Liver (tissue), 9 donors: ENCODE data around the gene AGBL4. TPM values are rescaled to one million over a fixed set of nuclear protein-coding genes. Genes with fewer than 3 reads are reported as not detected.

Experiments used
- DNase-seq: peaks from one replicate; pipeline ENCODE4 v3.0.0-alpha.2; 2017; ENCODE audit warnings: low spot score
- H3K27ac ChIP-seq, 2 donors: one replicate each; pipeline ENCODE4 v1.7.0; 2013; ENCODE audit warnings: inconsistent platforms in 2 of 2, low read length in 2 of 2, control low read depth in 1 of 2, low read depth in 1 of 2, mild to moderate bottlenecking in 1 of 2
- H3K27me3 ChIP-seq, 4 donors: one replicate each; pipeline versions ENCODE4 v1.6.1 to v1.7.0; 2013; ENCODE audit warnings: low read length in 3 of 4, inconsistent platforms in 1 of 4, mild to moderate bottlenecking in 1 of 4, moderate library complexity in 1 of 4; ENCODE audit not compliant: control insufficient read depth in 4 of 4, insufficient read depth in 4 of 4
- H3K36me3 ChIP-seq, 4 donors: one replicate each; pipeline versions ENCODE4 v1.6.1 to v1.7.0; 2013; ENCODE audit warnings: low read length in 3 of 4, mild to moderate bottlenecking in 3 of 4, low read depth in 1 of 4, moderate library complexity in 1 of 4; ENCODE audit not compliant: control insufficient read depth in 4 of 4, insufficient read depth in 3 of 4
- H3K4me1 ChIP-seq, 4 donors: one replicate each; pipeline versions ENCODE4 v1.6.1 to v1.7.0; 2013; ENCODE audit warnings: low read length in 3 of 4, mild to moderate bottlenecking in 3 of 4, moderate library complexity in 1 of 4; ENCODE audit not compliant: control insufficient read depth in 4 of 4, insufficient read depth in 4 of 4
- H3K4me3 ChIP-seq, 3 donors: one replicate each; pipeline versions ENCODE4 v1.6.1 to v1.7.0; 2013; ENCODE audit warnings: low read length in 3 of 3, control low read depth in 1 of 3, low read depth in 1 of 3, mild to moderate bottlenecking in 1 of 3
- H3K9ac ChIP-seq, 2 donors: one replicate each; pipeline ENCODE4 v1.7.0; 2013; ENCODE audit warnings: low read length in 2 of 2, mild to moderate bottlenecking in 2 of 2, moderate library complexity in 2 of 2, control low read depth in 1 of 2, low read depth in 1 of 2
- H3K9me3 ChIP-seq, 4 donors: one replicate each; pipeline versions ENCODE4 v1.6.1 to v1.7.0; 2013; ENCODE audit warnings: low read length in 3 of 4; ENCODE audit not compliant: control insufficient read depth in 4 of 4
- EGR1 ChIP-seq, 2 donors: IDR thresholded peaks; 2 replicates each; pipeline ENCODE4 v1.6.1; 2016 to 2018; ENCODE audit warnings: antibody characterized with exemption in 2 of 2, low read depth in 2 of 2
- FOXA1 ChIP-seq: IDR thresholded peaks from 2 replicates; pipeline ENCODE4 v1.6.1; 2016; ENCODE audit warnings: antibody characterized with exemption
- FOXA2 ChIP-seq: IDR thresholded peaks from 2 replicates; pipeline ENCODE4 v1.6.1; 2016; ENCODE audit warnings: antibody characterized with exemption
- GABPA ChIP-seq, 2 donors: IDR thresholded peaks in 1 of 2; conservative IDR thresholded peaks in 1 of 2; 2 replicates each; pipeline ENCODE4 v1.6.1; 2016; ENCODE audit warnings: antibody characterized with exemption in 2 of 2, mild to moderate bottlenecking in 1 of 2, moderate library complexity in 1 of 2
- HNF4A ChIP-seq, 2 donors: conservative IDR thresholded peaks; 2 replicates each; pipeline ENCODE4 v1.6.1; 2016; ENCODE audit warnings: antibody characterized with exemption in 2 of 2, mild to moderate bottlenecking in 2 of 2
- HNF4G ChIP-seq: IDR thresholded peaks from 2 replicates; pipeline ENCODE4 v1.6.1; 2016; ENCODE audit warnings: antibody characterized with exemption
- JUND ChIP-seq, 2 donors: IDR thresholded peaks; 2 replicates each; pipeline ENCODE4 v1.6.1; 2016; ENCODE audit warnings: antibody characterized with exemption in 2 of 2
- RAD21 ChIP-seq, 2 donors: IDR thresholded peaks; 2 replicates each; pipeline ENCODE4 v1.6.1; 2016; ENCODE audit warnings: antibody characterized with exemption in 2 of 2, mild to moderate bottlenecking in 2 of 2
- RXRA ChIP-seq, 2 donors: IDR thresholded peaks; 2 replicates each; pipeline ENCODE4 v1.6.1; 2017 to 2018; ENCODE audit warnings: antibody characterized with exemption in 2 of 2, mild to moderate bottlenecking in 1 of 2
- SP1 ChIP-seq: IDR thresholded peaks from 2 replicates; pipeline ENCODE4 v1.6.1; 2018; ENCODE audit warnings: antibody characterized with exemption, mild to moderate bottlenecking
- YY1 ChIP-seq: IDR thresholded peaks from 2 replicates; pipeline ENCODE4 v1.6.1; 2016; ENCODE audit warnings: antibody characterized with exemption, mild to moderate bottlenecking
- WGBS: extraction: QIAGEN DNeasy Blood & Tissue Kit; methylation state at CpG from one replicate; pipeline ENCODE4 v1.1.7; 2013; 5-methylcytosine and 5-hydroxymethylcytosine counted together
- polyA plus RNA-seq, 2 donors: library from polyadenylated mRNA; stranded (reverse) in 1 of 2; unstranded in 1 of 2; fragments of 200-250 nt in 1 of 2; fragments of >200 nt in 1 of 2; fragmentation: Nextera tagmentation in 1 of 2; extraction: Ambion mirVana in 1 of 2; gene quantifications; one replicate each; pipeline versions ENCODE4 v1.2.1 to v1.2.3, GENCODE V29; 2013 to 2015
- total RNA-seq, 2 donors: library from RNA; depleted of rRNA; stranded (reverse); fragments of >200 nt; gene quantifications; one replicate each; pipeline ENCODE4 v1.2.3, GENCODE V29; 2014
- TF ChIP-seq, protein P1 (sequence below): IDR thresholded peaks from 2 replicates; pipeline ENCODE4 v1.6.1; 2016; ENCODE audit warnings: antibody characterized with exemption, mild to moderate bottlenecking
- TF ChIP-seq, protein P2 (sequence below): fragments of 150-350 bp; IDR thresholded peaks from 2 replicates; pipeline ENCODE4 v1.5.1; 2017; ENCODE audit warnings: improper control_type of control experiment, low read depth, low read length; ENCODE audit not compliant: missing input control
- TF ChIP-seq, protein P3 (sequence below): IDR thresholded peaks from 2 replicates; pipeline ENCODE4 v1.6.1; 2016; ENCODE audit warnings: antibody characterized with exemption
- TF ChIP-seq, protein P4 (sequence below): IDR thresholded peaks from 2 replicates; pipeline ENCODE4 v1.6.1; 2016; ENCODE audit warnings: antibody characterized with exemption
- TF ChIP-seq, protein P5 (sequence below): IDR thresholded peaks from 2 replicates; pipeline ENCODE4 v1.6.1; 2016; ENCODE audit warnings: antibody characterized with exemption
- donor health status: healthy.
- donor health status: healthy.
- donor health status: healthy.
- donor health status: healthy.
- donor health status: healthy.

AGBL4 gene
- total and polyA plus RNA-seq, 4 donors: 0.75 to 0.76 TPM; not detected in 2

DNA sequence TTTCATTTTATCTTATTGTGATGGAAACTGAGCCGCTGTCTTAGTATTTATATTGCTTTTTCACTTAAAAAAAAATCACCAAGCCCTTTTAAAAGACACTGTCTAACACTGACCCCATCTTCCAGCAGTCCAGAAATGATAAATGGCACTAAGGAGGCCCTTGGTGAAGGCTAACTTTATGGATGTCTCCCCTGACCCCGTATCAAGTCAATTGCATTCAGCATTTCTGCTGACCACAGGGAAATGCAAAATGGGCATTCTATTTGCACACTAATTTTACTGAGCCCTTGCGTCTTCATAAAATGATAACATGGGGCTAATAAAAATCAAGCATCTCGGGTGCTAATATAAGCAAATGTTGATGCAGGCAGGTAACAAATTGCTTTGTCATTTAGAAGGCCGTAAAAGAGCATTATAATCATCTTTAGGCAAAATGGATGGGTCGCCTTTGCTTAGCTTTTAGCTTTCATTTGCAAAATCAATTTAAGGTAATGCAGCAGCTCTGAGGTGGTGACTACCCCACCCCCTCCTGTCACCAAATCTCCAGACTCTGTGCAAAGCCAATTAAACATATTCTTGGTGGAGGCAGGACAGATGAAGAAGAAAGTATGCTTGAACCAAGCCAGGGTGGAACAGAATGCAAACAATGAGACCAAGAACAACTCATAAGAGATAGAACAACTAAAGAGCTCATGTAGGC is 1357.9 kb downstream of the AGBL4 start:
- TF ChIP-seq GABPA (IDR thresholded peaks at IDR 0.05 in 1 of 2, conservative IDR thresholded peaks at IDR 0.05 in 1 of 2) (no peak), JUND (IDR thresholded peaks at IDR 0.05) (no peak), EGR1 (IDR thresholded peaks at IDR 0.05; ENCODE audit: low read depth in 2 of 2) (no peak), SP1 (no peak)
- Histone ChIP-seq H3K27ac (no peak overlapping the region), H3K27me3 (no peaks in the 10 kb centered on the region), H3K4me3 (no peak overlapping the region), H3K9ac (no peak overlapping the region), H3K4me1 (peaks cover 0 to 12% (median 7%) of the 10 kb centered on the region in 4 donors), H3K36me3 (no peaks in the 10 kb centered on the region), H3K9me3 (no peaks in the 10 kb centered on the region)
- no peak for DNase-seq
- 88% methylated on average over 6 of the region's 6 CpGs for WGBS

DNA sequence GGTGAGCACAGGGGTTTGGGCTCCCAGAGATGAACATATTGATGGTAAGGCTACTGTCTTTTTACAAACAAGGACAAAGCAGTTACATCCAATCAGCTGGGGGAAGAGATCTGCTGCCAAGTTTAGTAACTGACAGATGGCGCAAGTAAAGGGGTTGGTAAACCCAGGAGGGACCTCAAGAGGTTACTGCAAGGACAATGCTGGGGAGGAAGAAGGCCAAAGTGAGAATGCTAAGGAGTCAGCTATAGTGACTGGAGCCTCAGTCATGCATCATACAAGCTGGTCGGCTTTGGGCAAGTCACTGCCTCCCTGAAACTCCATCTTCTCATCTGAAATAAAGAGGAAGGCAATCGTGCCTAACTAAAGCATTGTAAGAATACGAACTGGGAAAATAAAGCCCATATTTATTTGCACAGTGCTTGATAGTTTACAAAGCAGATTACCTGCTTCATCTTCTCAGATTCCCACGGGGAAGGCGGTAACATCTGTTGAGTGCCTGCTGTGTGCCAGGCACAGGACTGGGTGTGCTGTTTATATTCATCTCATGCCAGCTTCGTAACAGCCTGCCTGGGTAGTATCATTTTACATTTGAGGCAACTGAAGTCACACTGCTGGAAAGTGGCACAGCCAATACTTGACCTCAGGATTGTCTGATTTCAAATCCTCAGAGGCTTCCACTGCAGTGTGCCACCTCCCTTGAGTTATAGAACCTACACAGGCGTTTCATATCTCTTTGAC is 1361.9 kb downstream of the AGBL4 start:
- TF ChIP-seq HNF4A (conservative IDR thresholded peaks at IDR 0.05) (no peak), FOXA2 (no peak), JUND (IDR thresholded peaks at IDR 0.05) (no peak), SP1 (no peak), YY1 (no peak), RXRA (IDR thresholded peaks at IDR 0.05) (no peak), HNF4G (no peak), EGR1 (IDR thresholded peaks at IDR 0.05; ENCODE audit: low read depth in 2 of 2) (no peak), RAD21 (IDR thresholded peaks at IDR 0.05) (no peak), GABPA (IDR thresholded peaks at IDR 0.05 in 1 of 2, conservative IDR thresholded peaks at IDR 0.05 in 1 of 2) (no peak), FOXA1 (no peak)
- TF ChIP-seq, protein P1, sequence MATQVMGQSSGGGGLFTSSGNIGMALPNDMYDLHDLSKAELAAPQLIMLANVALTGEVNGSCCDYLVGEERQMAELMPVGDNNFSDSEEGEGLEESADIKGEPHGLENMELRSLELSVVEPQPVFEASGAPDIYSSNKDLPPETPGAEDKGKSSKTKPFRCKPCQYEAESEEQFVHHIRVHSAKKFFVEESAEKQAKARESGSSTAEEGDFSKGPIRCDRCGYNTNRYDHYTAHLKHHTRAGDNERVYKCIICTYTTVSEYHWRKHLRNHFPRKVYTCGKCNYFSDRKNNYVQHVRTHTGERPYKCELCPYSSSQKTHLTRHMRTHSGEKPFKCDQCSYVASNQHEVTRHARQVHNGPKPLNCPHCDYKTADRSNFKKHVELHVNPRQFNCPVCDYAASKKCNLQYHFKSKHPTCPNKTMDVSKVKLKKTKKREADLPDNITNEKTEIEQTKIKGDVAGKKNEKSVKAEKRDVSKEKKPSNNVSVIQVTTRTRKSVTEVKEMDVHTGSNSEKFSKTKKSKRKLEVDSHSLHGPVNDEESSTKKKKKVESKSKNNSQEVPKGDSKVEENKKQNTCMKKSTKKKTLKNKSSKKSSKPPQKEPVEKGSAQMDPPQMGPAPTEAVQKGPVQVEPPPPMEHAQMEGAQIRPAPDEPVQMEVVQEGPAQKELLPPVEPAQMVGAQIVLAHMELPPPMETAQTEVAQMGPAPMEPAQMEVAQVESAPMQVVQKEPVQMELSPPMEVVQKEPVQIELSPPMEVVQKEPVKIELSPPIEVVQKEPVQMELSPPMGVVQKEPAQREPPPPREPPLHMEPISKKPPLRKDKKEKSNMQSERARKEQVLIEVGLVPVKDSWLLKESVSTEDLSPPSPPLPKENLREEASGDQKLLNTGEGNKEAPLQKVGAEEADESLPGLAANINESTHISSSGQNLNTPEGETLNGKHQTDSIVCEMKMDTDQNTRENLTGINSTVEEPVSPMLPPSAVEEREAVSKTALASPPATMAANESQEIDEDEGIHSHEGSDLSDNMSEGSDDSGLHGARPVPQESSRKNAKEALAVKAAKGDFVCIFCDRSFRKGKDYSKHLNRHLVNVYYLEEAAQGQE: no peak
- TF ChIP-seq, protein P2, sequence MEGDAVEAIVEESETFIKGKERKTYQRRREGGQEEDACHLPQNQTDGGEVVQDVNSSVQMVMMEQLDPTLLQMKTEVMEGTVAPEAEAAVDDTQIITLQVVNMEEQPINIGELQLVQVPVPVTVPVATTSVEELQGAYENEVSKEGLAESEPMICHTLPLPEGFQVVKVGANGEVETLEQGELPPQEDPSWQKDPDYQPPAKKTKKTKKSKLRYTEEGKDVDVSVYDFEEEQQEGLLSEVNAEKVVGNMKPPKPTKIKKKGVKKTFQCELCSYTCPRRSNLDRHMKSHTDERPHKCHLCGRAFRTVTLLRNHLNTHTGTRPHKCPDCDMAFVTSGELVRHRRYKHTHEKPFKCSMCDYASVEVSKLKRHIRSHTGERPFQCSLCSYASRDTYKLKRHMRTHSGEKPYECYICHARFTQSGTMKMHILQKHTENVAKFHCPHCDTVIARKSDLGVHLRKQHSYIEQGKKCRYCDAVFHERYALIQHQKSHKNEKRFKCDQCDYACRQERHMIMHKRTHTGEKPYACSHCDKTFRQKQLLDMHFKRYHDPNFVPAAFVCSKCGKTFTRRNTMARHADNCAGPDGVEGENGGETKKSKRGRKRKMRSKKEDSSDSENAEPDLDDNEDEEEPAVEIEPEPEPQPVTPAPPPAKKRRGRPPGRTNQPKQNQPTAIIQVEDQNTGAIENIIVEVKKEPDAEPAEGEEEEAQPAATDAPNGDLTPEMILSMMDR: no peak
- TF ChIP-seq, protein P3, sequence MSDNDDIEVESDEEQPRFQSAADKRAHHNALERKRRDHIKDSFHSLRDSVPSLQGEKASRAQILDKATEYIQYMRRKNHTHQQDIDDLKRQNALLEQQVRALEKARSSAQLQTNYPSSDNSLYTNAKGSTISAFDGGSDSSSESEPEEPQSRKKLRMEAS: no peak
- TF ChIP-seq, protein P4, sequence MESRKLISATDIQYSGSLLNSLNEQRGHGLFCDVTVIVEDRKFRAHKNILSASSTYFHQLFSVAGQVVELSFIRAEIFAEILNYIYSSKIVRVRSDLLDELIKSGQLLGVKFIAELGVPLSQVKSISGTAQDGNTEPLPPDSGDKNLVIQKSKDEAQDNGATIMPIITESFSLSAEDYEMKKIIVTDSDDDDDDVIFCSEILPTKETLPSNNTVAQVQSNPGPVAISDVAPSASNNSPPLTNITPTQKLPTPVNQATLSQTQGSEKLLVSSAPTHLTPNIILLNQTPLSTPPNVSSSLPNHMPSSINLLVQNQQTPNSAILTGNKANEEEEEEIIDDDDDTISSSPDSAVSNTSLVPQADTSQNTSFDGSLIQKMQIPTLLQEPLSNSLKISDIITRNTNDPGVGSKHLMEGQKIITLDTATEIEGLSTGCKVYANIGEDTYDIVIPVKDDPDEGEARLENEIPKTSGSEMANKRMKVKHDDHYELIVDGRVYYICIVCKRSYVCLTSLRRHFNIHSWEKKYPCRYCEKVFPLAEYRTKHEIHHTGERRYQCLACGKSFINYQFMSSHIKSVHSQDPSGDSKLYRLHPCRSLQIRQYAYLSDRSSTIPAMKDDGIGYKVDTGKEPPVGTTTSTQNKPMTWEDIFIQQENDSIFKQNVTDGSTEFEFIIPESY: no peak
- TF ChIP-seq, protein P5, sequence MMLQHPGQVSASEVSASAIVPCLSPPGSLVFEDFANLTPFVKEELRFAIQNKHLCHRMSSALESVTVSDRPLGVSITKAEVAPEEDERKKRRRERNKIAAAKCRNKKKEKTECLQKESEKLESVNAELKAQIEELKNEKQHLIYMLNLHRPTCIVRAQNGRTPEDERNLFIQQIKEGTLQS: no peak
- no peaks in the 10 kb centered on the region for H3K27me3 ChIP-seq
- peaks cover 0 to 15% (median 7%) of the 10 kb centered on the region in 4 donors for H3K4me1 ChIP-seq
- WGBS: 76% methylated on average over 8 of the region's 8 CpGs
- H3K36me3 ChIP-seq: no peaks in the 10 kb centered on the region
- H3K4me3 ChIP-seq: no peak overlapping the region
- DNase-seq: no peak
- H3K27ac ChIP-seq: no peak overlapping the region
- H3K9me3 ChIP-seq: no peaks in the 10 kb centered on the region
- H3K9ac ChIP-seq: no peak overlapping the region
